Stimulated activated CD4-positive, alpha-beta T cell treated with anti-CD3 and anti-CD28 coated beads, Interleukin-2, amount 100 ng/mL, for 48 hours (primary cell): ENCODE data around the gene IFITM2.
"Not testable (repeated sequence)": the region's sequence is repeated elsewhere in the genome, so short reads cannot be mapped to it uniquely, and the experiment has no call there.

Experiments
- DNase-seq, 2 donors: peaks; one replicate each; pipeline ENCODE4 v3.0.0-alpha.2; 2020

IFITM2 gene

GRCh38 chr11:350033-350722, 42.6 kb downstream of the IFITM2 start:
- DNase-seq: not testable (repeated sequence)

- DNase-seq: no peak
Observed at GRCh38 chr11:350723-351255, 43.2 kb downstream of the IFITM2 start.

- DNase-seq: no peak
Observed at GRCh38 chr11:351411-351810, 43.8 kb downstream of the IFITM2 start.

- DNase-seq: no peak
Observed at GRCh38 chr11:352456-353031, 44.9 kb downstream of the IFITM2 start.

- no peak for DNase-seq
Observed at GRCh38 chr11:353179-353873, 45.7 kb downstream of the IFITM2 start.

GRCh38 chr11:355581-356458, 48.2 kb downstream of the IFITM2 start:
- peak; percentile 75 to 84 for DNase-seq

- DNase-seq: no peak
Observed at GRCh38 chr11:356610-357009, 49.0 kb downstream of the IFITM2 start.

GRCh38 chr11:357582-357981, 50.0 kb downstream of the IFITM2 start:
- DNase-seq: no peak

- DNase-seq: no peak
Observed at GRCh38 chr11:358129-358800, 50.6 kb downstream of the IFITM2 start.
